K562 (cell line): ENCODE measurements around the gene CBLL1. TPM values are rescaled to one million over a fixed set of nuclear protein-coding genes. Genes with fewer than 3 reads are reported as not detected.

Source experiments
- ARID2 ChIP-seq: fragments of 450-650 bp; IDR thresholded peaks from 2 replicates; pipeline ENCODE4 v1.6.1; 2017; ENCODE audit warnings: antibody characterized with exemption, mild to moderate bottlenecking
- ATF7 ChIP-seq: fragments of 450-650 bp; IDR thresholded peaks from 2 replicates; pipeline ENCODE4 v1.7.1; 2014; ENCODE audit warnings: mild to moderate bottlenecking, moderate library complexity
- ERF ChIP-seq: fragments of 450-650 bp; formaldehyde crosslinking; IDR thresholded peaks from 2 replicates; pipeline ENCODE4 v1.4.0; 2020; ENCODE audit warnings: mild to moderate bottlenecking, mixed read lengths
- HDAC3 ChIP-seq: fragments of 450-650 bp; IDR thresholded peaks from 2 replicates; pipeline ENCODE4 v1.6.1; 2018; ENCODE audit warnings: borderline replicate concordance, mild to moderate bottlenecking, moderate library complexity; ENCODE audit not compliant: partially characterized antibody
- HMGN3 ChIP-seq: IDR thresholded peaks from 2 replicates; pipeline ENCODE4 v1.6.1; 2011; ENCODE audit warnings: borderline replicate concordance, low read depth, mild to moderate bottlenecking, mixed read lengths, low read length; ENCODE audit not compliant: insufficient read length; ENCODE audit errors: extremely low read depth
- IFI16 ChIP-seq: fragments of 250-450 bp; sonication (Bioruptor Pico); IDR thresholded peaks from 2 replicates; pipeline ENCODE4 v2.1.2; 2022; ENCODE audit warnings: mild to moderate bottlenecking, inconsistent platforms
- MTF1 ChIP-seq: fragments of 250-450 bp; sonication (Bioruptor Pico); IDR thresholded peaks from 2 replicates; pipeline ENCODE4 v1.9.0; 2021; ENCODE audit warnings: moderate library complexity, mild to moderate bottlenecking, inconsistent platforms, borderline replicate concordance
- MYC ChIP-seq, 2 experiments: fragments of 250-450 bp in 1 of 2; sonication (Bioruptor Pico) in 1 of 2; IDR thresholded peaks; 2 replicates each; pipeline versions ENCODE4 v1.5.1 to v1.6.1; 2012 to 2021; ENCODE audit warnings: low read depth in 2 of 2, borderline replicate concordance in 1 of 2, improper control_type of control experiment in 1 of 2, low read length in 1 of 2, mild to moderate bottlenecking in 1 of 2, moderate library complexity in 1 of 2
- MYNN ChIP-seq, 2 experiments: sonication (generic); formaldehyde crosslinking in 1 of 2; IDR thresholded peaks; 2 replicates each; pipeline versions ENCODE4 v1.5.0 to v1.6.1; 2016 to 2020; ENCODE audit warnings: antibody characterized with exemption in 1 of 2, missing genetic modification reagents in 1 of 2
- NR1H2 ChIP-seq: sonication (generic); formaldehyde crosslinking; IDR thresholded peaks from 2 replicates; pipeline ENCODE4 v1.4.0; 2020; ENCODE audit warnings: mild to moderate bottlenecking, missing genetic modification reagents
- OTX1 ChIP-seq: fragments of 450-650 bp; formaldehyde crosslinking; IDR thresholded peaks from 2 replicates; pipeline ENCODE4 v1.4.0; 2022; ENCODE audit warnings: mild to moderate bottlenecking
- PHB ChIP-seq: fragments of 250-450 bp; sonication (Bioruptor Pico); IDR thresholded peaks from 2 replicates; pipeline ENCODE4 v1.5.0; 2021
- PRDM10 ChIP-seq: fragments of 450-650 bp; IDR thresholded peaks from 2 replicates; pipeline ENCODE4 v1.6.1; 2018; ENCODE audit not compliant: partially characterized antibody
- RREB1 ChIP-seq: fragments of 250-450 bp; sonication (Bioruptor Pico); IDR thresholded peaks from 2 replicates; pipeline ENCODE4 v1.4.0; 2020
- SMAD4 ChIP-seq: fragments of 250-450 bp; sonication (Bioruptor Pico); conservative IDR thresholded peaks from 2 replicates; pipeline ENCODE4 v1.8.0; 2021; ENCODE audit warnings: inconsistent platforms, mild to moderate bottlenecking, moderate library complexity
- SUPT5H ChIP-seq: fragments of 450-650 bp; IDR thresholded peaks from 2 replicates; pipeline ENCODE4 v1.6.1; 2016
- TRIM24 ChIP-seq, 2 experiments: fragments of 450-650 bp; IDR thresholded peaks; 2 replicates each; pipeline ENCODE4 v1.6.1; 2016
- ZNF239 ChIP-seq: fragments of 250-450 bp; sonication (Bioruptor Pico); IDR thresholded peaks from 2 replicates; pipeline ENCODE4 v1.4.0; 2020; ENCODE audit warnings: mild to moderate bottlenecking
- ZNF324 ChIP-seq: fragments of 250-450 bp; sonication (Bioruptor Pico); IDR thresholded peaks from 2 replicates; pipeline ENCODE4 v1.4.0; 2020; ENCODE audit warnings: mild to moderate bottlenecking
- ZNF668 ChIP-seq: fragments of 250-450 bp; sonication (Bioruptor Pico); IDR thresholded peaks from 2 replicates; pipeline ENCODE4 v1.8.0; 2022; ENCODE audit warnings: mild to moderate bottlenecking, inconsistent platforms
- ZNF764 ChIP-seq: fragments of 250-450 bp; sonication (Bioruptor Pico); IDR thresholded peaks from 2 replicates; pipeline ENCODE4 v1.4.0; 2020; ENCODE audit warnings: low read depth, mild to moderate bottlenecking, moderate library complexity
- polyA plus RNA-seq, 8 experiments: library from polyadenylated mRNA; depleted of rRNA in 4 of 8; stranded (reverse) in 5 of 8; unstranded in 3 of 8; fragments of >200 nt; fragmentation: Nextera tagmentation in 2 of 8; fragmentation: Illumina TruSeq in 1 of 8; extraction: Ambion mirVana in 2 of 8; extraction: Trizol in 1 of 8; gene quantifications; 2 replicates each; pipeline versions ENCODE4 v1.2.1 to v1.2.3, GENCODE V29; 2011 to 2014; ENCODE audit warnings: inconsistent platforms in 1 of 8, missing spikeins in 1 of 8
- total RNA-seq, 7 experiments: library from RNA; depleted of rRNA in 6 of 7; stranded (reverse); fragments of >200 nt in 6 of 7; fragmentation: Illumina TruSeq in 2 of 7; extraction: Trizol in 2 of 7; gene quantifications; 2 replicates each; pipeline versions ENCODE4 v1.2.1 to v1.2.3, GENCODE V29; 2011 to 2021; ENCODE audit warnings: low replicate concordance in 1 of 7

Gene CBLL1
- total and polyA plus RNA-seq, 9 of the 15 experiments (the other 6 are each of a cell fraction or from before 2014, with no cell fraction given), result 14.7 to 67.9 (median 35.4) TPM

GRCh38 chr7:107744345-107744750 is 406 bp downstream of the CBLL1 start (continued):
- TF ChIP-seq MYC (IDR thresholded peaks at IDR 0.05; ENCODE audit: low read depth, low read length), result no peak
- peak; percentile 7; the same call in 1 of the 2 replicates for TF ChIP-seq MYC (CRISPR knock-in tag; IDR thresholded peaks at IDR 0.05; ENCODE audit: borderline replicate concordance, low read depth)
- peak; percentile 45; the same call in 1 of the 2 replicates for TF ChIP-seq ZNF324 (CRISPR knock-in tag)
- no peak for TF ChIP-seq ZNF668
- no peak for TF ChIP-seq MTF1 (CRISPR knock-in tag)
- no peak for TF ChIP-seq ZNF764 (CRISPR knock-in tag)
- no peak for TF ChIP-seq ARID2
- no peak for TF ChIP-seq PRDM10
- TF ChIP-seq RREB1, result peak; percentile 79
- TF ChIP-seq NR1H2 (CRISPR knock-in tag), result 0 out of 2 replicates have a peak, but pooled peaks have one; percentile 47
- TF ChIP-seq HDAC3, result no peak
- 0 out of 2 replicates have a peak, but pooled peaks have one; percentile 45 for TF ChIP-seq OTX1 (CRISPR knock-in tag)
- no peak for TF ChIP-seq SUPT5H
- TF ChIP-seq ERF (CRISPR knock-in tag), result peak; percentile 56; the same call in 1 of the 2 replicates
- no peak for TF ChIP-seq IFI16 (CRISPR knock-in tag)
- TF ChIP-seq SMAD4 (CRISPR knock-in tag), result 0 out of 2 replicates have a peak, but pooled peaks have one; percentile 26
- TF ChIP-seq PHB (CRISPR knock-in tag), result no peak
- no peak for TF ChIP-seq ATF7
- TF ChIP-seq HMGN3, result peak; percentile 15
- no peak for TF ChIP-seq MYNN (IDR thresholded peaks at IDR 0.05)
- TF ChIP-seq MYNN (CRISPR knock-in tag; IDR thresholded peaks at IDR 0.05), result no peak
- TF ChIP-seq TRIM24 (IDR thresholded peaks at IDR 0.05), result 0 out of 4 replicates have a peak, but pooled peaks of 1 of the 2 experiments have one; percentile 13
- TF ChIP-seq ZNF239 (CRISPR knock-in tag), result no peak
